SK-N-SH treated with all-trans-retinoic acid at 6 μM for 48 hours (cell line): ENCODE data around the gene TMEM240.
"Not testable (repeated sequence)": the region's sequence is repeated elsewhere in the genome, so short reads cannot be mapped to it uniquely, and the experiment has no call there.

ENCODE experiments used
- ATAC-seq: fragments of 200-7000 bp; cut with Tn5 transposase; 3 replicates; pipeline ENCODE4 v1.9.1; 2020; ENCODE audit warnings: mild to moderate bottlenecking, moderate library complexity
- ARNTL ChIP-seq: fragments of 450-650 bp; formaldehyde crosslinking; IDR thresholded peaks from 2 replicates; pipeline ENCODE4 v1.5.0; 2020; ENCODE audit warnings: low read depth, mild to moderate bottlenecking, moderate library complexity, borderline replicate concordance
- BACH2 ChIP-seq: fragments of 250-450 bp; sonication (Bioruptor Pico); IDR thresholded peaks from 2 replicates; pipeline ENCODE4 v1.9.0; 2021; ENCODE audit warnings: mild to moderate bottlenecking, borderline replicate concordance
- CSDC2 ChIP-seq: fragments of 250-450 bp; sonication (Bioruptor Pico); IDR thresholded peaks from 2 replicates; pipeline ENCODE4 v1.5.0; 2020; ENCODE audit warnings: mild to moderate bottlenecking, moderate library complexity
- GLIS3 ChIP-seq: fragments of 250-450 bp; sonication (Bioruptor Pico); IDR thresholded peaks from 2 replicates; pipeline ENCODE4 v1.5.0; 2020; ENCODE audit warnings: mild to moderate bottlenecking, moderate library complexity
- ISL1 ChIP-seq: fragments of 250-450 bp; sonication (Bioruptor Pico); IDR thresholded peaks from 2 replicates; pipeline ENCODE4 v2.1.2; 2022; ENCODE audit warnings: mild to moderate bottlenecking, moderate library complexity
- OSR1 ChIP-seq: fragments of 250-450 bp; sonication (Bioruptor Pico); IDR thresholded peaks from 2 replicates; pipeline ENCODE4 v1.8.0; 2022; ENCODE audit warnings: moderate library complexity, mild to moderate bottlenecking, inconsistent platforms
- PPARA ChIP-seq: fragments of 250-450 bp; sonication (Bioruptor Pico); IDR thresholded peaks from 2 replicates; pipeline ENCODE4 v1.5.0; 2020; ENCODE audit warnings: mild to moderate bottlenecking, borderline replicate concordance
- SNAI2 ChIP-seq: fragments of 250-450 bp; sonication (Bioruptor Pico); IDR thresholded peaks from 2 replicates; pipeline ENCODE4 v1.5.0; 2020; ENCODE audit warnings: mild to moderate bottlenecking, moderate library complexity
- TCF4 ChIP-seq: fragments of 250-450 bp; sonication (Bioruptor Pico); IDR thresholded peaks from 2 replicates; pipeline ENCODE4 v1.8.0; 2021; ENCODE audit warnings: mild to moderate bottlenecking, moderate library complexity, borderline replicate concordance
- TOX ChIP-seq: fragments of 250-450 bp; sonication (Bioruptor Pico); IDR thresholded peaks from 2 replicates; pipeline ENCODE4 v1.8.0; 2021; ENCODE audit warnings: mild to moderate bottlenecking, moderate library complexity, borderline replicate concordance
- ZC3H10 ChIP-seq: fragments of 250-450 bp; sonication (Bioruptor Pico); IDR thresholded peaks from 2 replicates; pipeline ENCODE4 v1.5.1; 2021; ENCODE audit warnings: mild to moderate bottlenecking, moderate library complexity
- ZFP3 ChIP-seq: fragments of 250-450 bp; sonication (Bioruptor Pico); IDR thresholded peaks from 2 replicates; pipeline ENCODE4 v1.5.0; 2020; ENCODE audit warnings: mild to moderate bottlenecking, moderate library complexity
- ZFP30 ChIP-seq: fragments of 450-650 bp; formaldehyde crosslinking; IDR thresholded peaks from 2 replicates; pipeline ENCODE4 v1.5.0; 2022; ENCODE audit warnings: mild to moderate bottlenecking, moderate library complexity
- ZNF565 ChIP-seq: fragments of 450-650 bp; formaldehyde crosslinking; conservative IDR thresholded peaks from 2 replicates; pipeline ENCODE4 v1.5.0; 2020; ENCODE audit warnings: low read depth, mild to moderate bottlenecking, moderate library complexity
- ZNF70 ChIP-seq: fragments of 450-650 bp; formaldehyde crosslinking; IDR thresholded peaks from 2 replicates; pipeline ENCODE4 v1.5.0; 2020; ENCODE audit warnings: mild to moderate bottlenecking, moderate library complexity
- ZNF8 ChIP-seq: fragments of 450-650 bp; formaldehyde crosslinking; IDR thresholded peaks from 2 replicates; pipeline ENCODE4 v1.5.0; 2020; ENCODE audit warnings: mild to moderate bottlenecking, moderate library complexity
- TF ChIP-seq, protein P1 (sequence below): fragments of 250-450 bp; sonication (Bioruptor Pico); IDR thresholded peaks from 2 replicates; pipeline ENCODE4 v1.5.1; 2021; ENCODE audit warnings: mild to moderate bottlenecking, moderate library complexity
- TF ChIP-seq, protein P2 (sequence below): fragments of 250-450 bp; sonication (Bioruptor Pico); IDR thresholded peaks from 2 replicates; pipeline ENCODE4 v1.5.1; 2020; ENCODE audit warnings: low read depth, mild to moderate bottlenecking, moderate library complexity
- TF ChIP-seq, protein P3 (sequence below): fragments of 250-450 bp; sonication (Bioruptor Pico); IDR thresholded peaks from 2 replicates; pipeline ENCODE4 v1.8.0; 2020; ENCODE audit warnings: mild to moderate bottlenecking, moderate library complexity, borderline replicate concordance
- TF ChIP-seq, protein P4 (sequence below): fragments of 250-450 bp; sonication (Bioruptor Pico); IDR thresholded peaks from 2 replicates; pipeline ENCODE4 v1.5.0; 2020; ENCODE audit warnings: mild to moderate bottlenecking, moderate library complexity
- TF ChIP-seq, protein P5 (sequence below): fragments of 250-450 bp; sonication (Bioruptor Pico); IDR thresholded peaks from 2 replicates; pipeline ENCODE4 v1.8.0; 2021; ENCODE audit warnings: low read depth, mild to moderate bottlenecking, moderate library complexity, borderline replicate concordance

The TMEM240 gene

DNA sequence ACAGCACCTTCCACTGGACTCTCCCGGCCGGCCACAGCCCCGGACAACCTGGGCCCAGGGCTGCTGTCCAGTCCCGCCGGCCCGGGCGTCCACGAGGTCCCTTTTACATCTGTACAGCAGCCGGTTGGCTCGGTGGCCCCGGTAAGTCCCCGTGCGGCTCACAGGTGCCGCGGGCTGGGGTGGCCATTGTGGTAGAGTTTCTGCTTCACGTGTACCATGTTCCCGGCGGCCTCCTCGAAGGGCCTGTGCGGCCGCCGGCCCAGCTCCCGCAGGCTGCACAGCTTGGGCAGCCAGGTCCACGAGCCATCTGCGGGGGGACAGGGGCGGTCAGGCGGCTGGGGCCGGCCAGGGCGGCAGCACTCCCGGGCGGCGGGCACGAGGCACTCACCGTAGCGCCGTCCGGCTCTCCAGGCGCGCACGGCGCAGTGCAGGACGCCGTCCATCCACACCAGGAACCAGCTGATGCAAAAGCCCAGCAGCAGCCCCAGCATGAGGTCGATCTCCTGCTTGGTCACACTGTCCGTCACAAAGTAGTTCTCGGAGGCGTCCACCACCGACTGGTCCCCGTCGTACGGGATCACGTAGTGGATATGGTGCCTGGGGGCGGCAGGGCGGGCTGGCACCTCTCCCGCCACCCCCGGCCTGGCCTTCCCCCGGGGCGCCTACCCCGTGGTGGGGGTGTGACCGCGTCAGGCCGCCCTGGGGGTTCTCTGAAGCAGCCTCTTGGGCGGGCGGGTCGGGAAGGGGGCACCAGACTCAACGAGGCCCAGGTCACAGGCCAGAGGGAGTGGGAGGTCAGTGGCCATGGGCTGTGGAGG lies 5.0 kb downstream of the TMEM240 start:
- ATAC-seq: no peak
- TF ChIP-seq ISL1 (no peak), CSDC2 (CRISPR knock-in tag) (no peak), PPARA (CRISPR knock-in tag) (no peak), ZNF565 (CRISPR knock-in tag) (no peak), ZC3H10 (CRISPR knock-in tag) (no peak), OSR1 (CRISPR knock-in tag) (no peak), GLIS3 (no peak), ZFP3 (CRISPR knock-in tag) (no peak), SNAI2 (CRISPR knock-in tag) (no peak), ZNF8 (CRISPR knock-in tag) (no peak)
- TF ChIP-seq, protein P1, sequence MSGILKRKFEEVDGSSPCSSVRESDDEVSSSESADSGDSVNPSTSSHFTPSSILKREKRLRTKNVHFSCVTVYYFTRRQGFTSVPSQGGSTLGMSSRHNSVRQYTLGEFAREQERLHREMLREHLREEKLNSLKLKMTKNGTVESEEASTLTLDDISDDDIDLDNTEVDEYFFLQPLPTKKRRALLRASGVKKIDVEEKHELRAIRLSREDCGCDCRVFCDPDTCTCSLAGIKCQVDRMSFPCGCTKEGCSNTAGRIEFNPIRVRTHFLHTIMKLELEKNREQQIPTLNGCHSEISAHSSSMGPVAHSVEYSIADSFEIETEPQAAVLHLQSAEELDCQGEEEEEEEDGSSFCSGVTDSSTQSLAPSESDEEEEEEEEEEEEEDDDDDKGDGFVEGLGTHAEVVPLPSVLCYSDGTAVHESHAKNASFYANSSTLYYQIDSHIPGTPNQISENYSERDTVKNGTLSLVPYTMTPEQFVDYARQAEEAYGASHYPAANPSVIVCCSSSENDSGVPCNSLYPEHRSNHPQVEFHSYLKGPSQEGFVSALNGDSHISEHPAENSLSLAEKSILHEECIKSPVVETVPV (CRISPR knock-in tag): no peak
- TF ChIP-seq, all 23 proteins: peak for 0

DNA sequence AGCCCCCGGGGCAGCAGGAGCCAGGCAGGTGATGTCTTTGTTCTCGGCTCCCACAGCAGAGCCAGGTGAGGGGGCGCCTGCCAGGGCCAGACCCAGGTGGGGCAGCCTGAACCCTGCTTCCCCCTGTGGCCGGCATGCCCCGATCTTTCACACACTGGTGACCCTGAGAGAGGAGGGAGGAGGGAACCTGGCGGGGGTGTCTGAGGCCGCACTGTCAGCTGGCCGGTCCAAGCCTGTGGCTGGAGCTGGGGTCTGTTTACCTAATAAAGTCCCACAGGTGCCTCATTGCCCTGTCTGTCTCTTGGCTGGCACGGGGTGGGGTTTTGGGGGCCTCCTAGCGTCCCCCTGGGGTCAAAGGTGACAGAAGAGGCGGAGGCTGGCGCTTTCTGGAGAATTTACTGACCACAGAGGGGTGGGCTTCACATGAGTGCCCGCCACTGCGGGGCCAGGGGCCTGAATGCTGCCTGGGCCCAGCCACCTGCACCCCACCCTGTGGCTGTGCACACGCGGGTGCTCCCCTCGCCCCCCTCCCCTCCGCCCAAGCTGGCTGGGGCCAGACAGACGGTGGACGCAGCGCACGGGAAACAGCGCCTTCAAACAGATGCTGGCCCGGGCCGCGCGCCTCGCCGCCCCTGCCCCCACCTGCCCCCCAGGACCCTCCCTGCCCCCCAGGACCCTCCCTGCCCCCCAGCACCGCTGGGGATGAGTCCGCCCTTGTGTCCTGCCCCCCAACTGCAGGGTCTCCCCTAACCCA lies 5.8 kb downstream of the TMEM240 start:
- no peak for TF ChIP-seq TCF4
- TF ChIP-seq ZFP30 (CRISPR knock-in tag): no peak
- no peak for ATAC-seq

DNA sequence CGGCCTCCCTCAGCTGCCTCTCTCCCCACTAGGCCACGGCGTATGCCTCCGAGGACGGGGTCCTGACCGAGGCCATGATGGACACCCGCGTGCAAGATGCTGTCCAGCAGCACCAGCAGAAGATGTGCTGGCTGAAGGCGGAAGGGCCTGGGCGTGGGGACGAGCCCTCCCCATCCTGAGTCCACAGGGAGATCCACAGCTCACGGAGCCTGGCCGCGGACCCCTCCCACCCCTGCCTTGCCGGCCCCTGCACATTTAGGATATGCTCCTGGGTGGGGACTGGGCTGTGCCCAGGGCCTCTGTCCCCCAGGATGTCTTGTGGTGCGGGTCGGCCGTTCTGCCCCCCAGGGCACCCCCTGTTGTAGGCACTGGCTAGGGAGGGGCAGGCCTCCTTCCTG lies 6.5 kb downstream of the TMEM240 start:
- not testable (repeated sequence) for ATAC-seq

DNA sequence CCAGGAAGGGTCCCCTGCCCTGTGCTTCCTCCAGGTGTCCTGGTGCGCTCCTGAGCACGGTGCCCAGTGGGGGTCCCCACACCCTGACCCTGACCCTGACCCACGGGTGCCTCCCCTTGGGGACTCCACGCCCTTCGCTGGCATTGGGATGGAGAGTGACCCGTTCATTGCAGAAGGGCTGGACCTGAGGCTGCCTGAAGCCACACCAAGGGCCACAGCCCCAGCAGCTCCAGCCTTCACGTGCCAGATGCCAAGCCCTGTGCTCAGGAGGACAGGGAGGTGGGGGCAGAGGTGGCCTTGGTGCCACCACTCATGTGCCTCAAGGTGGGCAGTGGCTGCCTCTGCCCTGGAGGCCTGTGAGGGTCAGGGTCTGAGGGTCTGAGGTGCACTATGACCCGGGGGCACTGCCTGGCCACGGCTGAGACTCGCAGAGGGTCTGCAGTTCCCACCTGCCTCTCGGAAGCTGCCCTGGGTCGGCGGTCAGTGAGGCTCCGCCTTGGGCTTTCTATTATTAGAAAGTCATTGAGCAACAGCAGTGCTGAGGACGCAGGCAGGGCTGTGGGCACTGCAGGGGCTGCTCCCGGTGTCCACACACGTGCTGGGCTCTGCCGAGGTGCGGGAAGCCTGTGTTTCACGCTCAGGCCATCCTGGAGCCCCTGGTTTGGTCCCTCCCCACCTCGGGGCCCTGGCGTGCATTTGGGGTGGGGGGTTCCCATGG lies 7.1 kb downstream of the TMEM240 start:
- not testable (repeated sequence) for ATAC-seq

DNA sequence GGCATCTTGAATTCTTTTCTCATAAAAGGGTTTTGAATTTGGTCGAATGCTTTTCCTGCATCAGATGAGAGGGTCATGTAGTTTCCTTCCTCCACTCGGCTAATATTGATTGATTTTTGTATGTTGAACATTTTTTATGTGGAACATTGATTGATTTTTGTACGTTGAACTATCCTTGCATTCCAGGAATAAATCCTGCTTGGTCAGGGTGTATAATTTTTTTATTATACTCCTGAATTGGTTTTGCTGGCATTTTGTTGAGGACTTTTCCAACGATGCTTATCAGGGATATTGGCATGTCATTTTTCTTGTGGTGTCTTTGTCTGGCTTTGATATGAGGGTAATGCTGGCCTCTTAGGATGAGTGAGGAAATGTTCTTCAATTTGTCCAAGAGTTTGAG lies 8.5 kb downstream of the TMEM240 start:
- TF ChIP-seq ZC3H10 (CRISPR knock-in tag) (no peak), PPARA (CRISPR knock-in tag) (no peak), TOX (CRISPR knock-in tag) (no peak), SNAI2 (CRISPR knock-in tag) (no peak), ARNTL (no peak), ZNF8 (CRISPR knock-in tag) (no peak), ISL1 (no peak), ZNF565 (CRISPR knock-in tag) (no peak), BACH2 (CRISPR knock-in tag) (no peak), CSDC2 (CRISPR knock-in tag) (no peak), ZNF70 (CRISPR knock-in tag) (no peak), TCF4 (no peak)
- TF ChIP-seq, protein P2, sequence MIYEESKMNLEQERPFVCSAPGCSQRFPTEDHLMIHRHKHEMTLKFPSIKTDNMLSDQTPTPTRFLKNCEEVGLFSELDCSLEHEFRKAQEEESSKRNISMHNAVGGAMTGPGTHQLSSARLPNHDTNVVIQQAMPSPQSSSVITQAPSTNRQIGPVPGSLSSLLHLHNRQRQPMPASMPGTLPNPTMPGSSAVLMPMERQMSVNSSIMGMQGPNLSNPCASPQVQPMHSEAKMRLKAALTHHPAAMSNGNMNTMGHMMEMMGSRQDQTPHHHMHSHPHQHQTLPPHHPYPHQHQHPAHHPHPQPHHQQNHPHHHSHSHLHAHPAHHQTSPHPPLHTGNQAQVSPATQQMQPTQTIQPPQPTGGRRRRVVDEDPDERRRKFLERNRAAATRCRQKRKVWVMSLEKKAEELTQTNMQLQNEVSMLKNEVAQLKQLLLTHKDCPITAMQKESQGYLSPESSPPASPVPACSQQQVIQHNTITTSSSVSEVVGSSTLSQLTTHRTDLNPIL (CRISPR knock-in tag): no peak
- TF ChIP-seq, protein P3, sequence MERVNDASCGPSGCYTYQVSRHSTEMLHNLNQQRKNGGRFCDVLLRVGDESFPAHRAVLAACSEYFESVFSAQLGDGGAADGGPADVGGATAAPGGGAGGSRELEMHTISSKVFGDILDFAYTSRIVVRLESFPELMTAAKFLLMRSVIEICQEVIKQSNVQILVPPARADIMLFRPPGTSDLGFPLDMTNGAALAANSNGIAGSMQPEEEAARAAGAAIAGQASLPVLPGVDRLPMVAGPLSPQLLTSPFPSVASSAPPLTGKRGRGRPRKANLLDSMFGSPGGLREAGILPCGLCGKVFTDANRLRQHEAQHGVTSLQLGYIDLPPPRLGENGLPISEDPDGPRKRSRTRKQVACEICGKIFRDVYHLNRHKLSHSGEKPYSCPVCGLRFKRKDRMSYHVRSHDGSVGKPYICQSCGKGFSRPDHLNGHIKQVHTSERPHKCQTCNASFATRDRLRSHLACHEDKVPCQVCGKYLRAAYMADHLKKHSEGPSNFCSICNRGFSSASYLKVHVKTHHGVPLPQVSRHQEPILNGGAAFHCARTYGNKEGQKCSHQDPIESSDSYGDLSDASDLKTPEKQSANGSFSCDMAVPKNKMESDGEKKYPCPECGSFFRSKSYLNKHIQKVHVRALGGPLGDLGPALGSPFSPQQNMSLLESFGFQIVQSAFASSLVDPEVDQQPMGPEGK (CRISPR knock-in tag): no peak
- TF ChIP-seq, protein P4, sequence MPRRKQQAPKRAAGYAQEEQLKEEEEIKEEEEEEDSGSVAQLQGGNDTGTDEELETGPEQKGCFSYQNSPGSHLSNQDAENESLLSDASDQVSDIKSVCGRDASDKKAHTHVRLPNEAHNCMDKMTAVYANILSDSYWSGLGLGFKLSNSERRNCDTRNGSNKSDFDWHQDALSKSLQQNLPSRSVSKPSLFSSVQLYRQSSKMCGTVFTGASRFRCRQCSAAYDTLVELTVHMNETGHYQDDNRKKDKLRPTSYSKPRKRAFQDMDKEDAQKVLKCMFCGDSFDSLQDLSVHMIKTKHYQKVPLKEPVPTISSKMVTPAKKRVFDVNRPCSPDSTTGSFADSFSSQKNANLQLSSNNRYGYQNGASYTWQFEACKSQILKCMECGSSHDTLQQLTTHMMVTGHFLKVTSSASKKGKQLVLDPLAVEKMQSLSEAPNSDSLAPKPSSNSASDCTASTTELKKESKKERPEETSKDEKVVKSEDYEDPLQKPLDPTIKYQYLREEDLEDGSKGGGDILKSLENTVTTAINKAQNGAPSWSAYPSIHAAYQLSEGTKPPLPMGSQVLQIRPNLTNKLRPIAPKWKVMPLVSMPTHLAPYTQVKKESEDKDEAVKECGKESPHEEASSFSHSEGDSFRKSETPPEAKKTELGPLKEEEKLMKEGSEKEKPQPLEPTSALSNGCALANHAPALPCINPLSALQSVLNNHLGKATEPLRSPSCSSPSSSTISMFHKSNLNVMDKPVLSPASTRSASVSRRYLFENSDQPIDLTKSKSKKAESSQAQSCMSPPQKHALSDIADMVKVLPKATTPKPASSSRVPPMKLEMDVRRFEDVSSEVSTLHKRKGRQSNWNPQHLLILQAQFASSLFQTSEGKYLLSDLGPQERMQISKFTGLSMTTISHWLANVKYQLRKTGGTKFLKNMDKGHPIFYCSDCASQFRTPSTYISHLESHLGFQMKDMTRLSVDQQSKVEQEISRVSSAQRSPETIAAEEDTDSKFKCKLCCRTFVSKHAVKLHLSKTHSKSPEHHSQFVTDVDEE: no peak
- TF ChIP-seq, protein P1 (CRISPR knock-in tag): no peak
- TF ChIP-seq, protein P5, sequence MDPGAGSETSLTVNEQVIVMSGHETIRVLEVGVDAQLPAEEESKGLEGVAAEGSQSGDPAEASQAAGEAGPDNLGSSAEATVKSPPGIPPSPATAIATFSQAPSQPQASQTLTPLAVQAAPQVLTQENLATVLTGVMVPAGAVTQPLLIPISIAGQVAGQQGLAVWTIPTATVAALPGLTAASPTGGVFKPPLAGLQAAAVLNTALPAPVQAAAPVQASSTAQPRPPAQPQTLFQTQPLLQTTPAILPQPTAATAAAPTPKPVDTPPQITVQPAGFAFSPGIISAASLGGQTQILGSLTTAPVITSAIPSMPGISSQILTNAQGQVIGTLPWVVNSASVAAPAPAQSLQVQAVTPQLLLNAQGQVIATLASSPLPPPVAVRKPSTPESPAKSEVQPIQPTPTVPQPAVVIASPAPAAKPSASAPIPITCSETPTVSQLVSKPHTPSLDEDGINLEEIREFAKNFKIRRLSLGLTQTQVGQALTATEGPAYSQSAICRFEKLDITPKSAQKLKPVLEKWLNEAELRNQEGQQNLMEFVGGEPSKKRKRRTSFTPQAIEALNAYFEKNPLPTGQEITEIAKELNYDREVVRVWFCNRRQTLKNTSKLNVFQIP (CRISPR knock-in tag): no peak
- no peak for ATAC-seq
